ENCODE results near the gene TRAK1.

TRAK1 gene

GRCh38 chr3:42122261-42123011, 31.3 kb downstream of the TRAK1 start:
- no peak for DNase-seq (ENCODE audit: low read depth in 2 of 2, low spot score in 1 of 2)

GRCh38 chr3:42123012-42123581, 31.9 kb downstream of the TRAK1 start:
- no peak for DNase-seq (ENCODE audit: low read depth in 2 of 2, low spot score in 1 of 2)

GRCh38 chr3:42123824-42124658, 32.9 kb downstream of the TRAK1 start:
- DNase-seq (ENCODE audit: low read depth in 2 of 2, low spot score in 1 of 2): no peak

GRCh38 chr3:42127226-42127625, 36.1 kb downstream of the TRAK1 start:
- DNase-seq (ENCODE audit: low read depth in 2 of 2, low spot score in 1 of 2): no peak

GRCh38 chr3:42128526-42128925, 37.4 kb downstream of the TRAK1 start:
- DNase-seq (ENCODE audit: low read depth in 2 of 2, low spot score in 1 of 2): no peak

GRCh38 chr3:42129014-42129953, 38.1 kb downstream of the TRAK1 start:
- no peak for DNase-seq (ENCODE audit: low read depth in 2 of 2, low spot score in 1 of 2)

- no peak for DNase-seq (ENCODE audit: low read depth in 2 of 2, low spot score in 1 of 2)
These were observed 38.8 kb downstream of the TRAK1 start for GRCh38 chr3:42130007-42130328.

- no peak for DNase-seq (ENCODE audit: low read depth in 2 of 2, low spot score in 1 of 2)
These were observed 39.3 kb downstream of the TRAK1 start for GRCh38 chr3:42130329-42131070.

GRCh38 chr3:42133500-42134298, 42.5 kb downstream of the TRAK1 start:
- no peak for DNase-seq (ENCODE audit: low read depth in 2 of 2, low spot score in 1 of 2)

- DNase-seq (ENCODE audit: low read depth in 2 of 2, low spot score in 1 of 2): no peak
These were observed 43.8 kb downstream of the TRAK1 start for GRCh38 chr3:42134867-42135464.

GRCh38 chr3:42139621-42140453, 48.7 kb downstream of the TRAK1 start:
- no peak for DNase-seq (ENCODE audit: low read depth in 2 of 2, low spot score in 1 of 2)

GRCh38 chr3:42140665-42141203, 49.6 kb downstream of the TRAK1 start:
- DNase-seq (ENCODE audit: low read depth in 2 of 2, low spot score in 1 of 2): no peak

GRCh38 chr3:42143440-42143839, 52.3 kb downstream of the TRAK1 start:
- no peak for DNase-seq (ENCODE audit: low read depth in 2 of 2, low spot score in 1 of 2)

- DNase-seq (ENCODE audit: low read depth in 2 of 2, low spot score in 1 of 2): no peak
These were observed 53.1 kb downstream of the TRAK1 start for GRCh38 chr3:42144209-42144608.

GRCh38 chr3:42148086-42148848, 57.1 kb downstream of the TRAK1 start:
- no peak for DNase-seq (ENCODE audit: low read depth in 2 of 2, low spot score in 1 of 2)

GRCh38 chr3:42148982-42149432, 57.9 kb downstream of the TRAK1 start:
- no peak for DNase-seq (ENCODE audit: low read depth in 2 of 2, low spot score in 1 of 2)

- DNase-seq (ENCODE audit: low read depth in 2 of 2, low spot score in 1 of 2): no peak
These were observed 58.4 kb downstream of the TRAK1 start for GRCh38 chr3:42149532-42149931.
